ENCODE measurements around the gene BRSK2. TPM values are rescaled to one million over a fixed set of nuclear protein-coding genes. Genes with fewer than 3 reads are reported as not detected.

Gene BRSK2
- total RNA-seq, 4 donors from 2014 or later = 1.4 to 8.6 (median 2.0) TPM

- TF ChIP-seq POLR2A (IDR thresholded peaks at IDR 0.05) = no peak
- TF ChIP-seq EP300 (IDR thresholded peaks at IDR 0.05) = no peak
- no peak for TF ChIP-seq POLR2AphosphoS5 (IDR thresholded peaks at IDR 0.05)
- TF ChIP-seq CTCF (IDR thresholded peaks at IDR 0.05) = no peak
- ATAC-seq = no peak
- Histone ChIP-seq H3K4me1 (peaks cover 0 to 72% (median 31%) of the 10 kb centered on the region in 3 donors), H3K36me3 (peaks cover 0 to 44% of the 10 kb centered on the region in 2 donors), H3K9me3 (no peaks in the 10 kb centered on the region), H3K27ac (peak overlapping the region; percentile 25 to 93 (median 88)), H3K4me3 (peak overlapping the region in 1 of 2 donors; percentile 50), H3K27me3 (no peaks in the 10 kb centered on the region)
- 55 to 80% methylated on average over 12 to 20 of the region's 46 CpGs for WGBS, 2 donors (ENCODE audit: low coverage in 1 of 2)
These were observed 72.3 kb downstream of the BRSK2 start for GRCh38 chr11:1461826-1462697.

- H3K27me3 ChIP-seq = no peaks in the 10 kb centered on the region
- H3K27ac ChIP-seq = peak overlapping the region in 3 of 4 donors; percentile 25 to 93 (median 93)
- H3K4me1 ChIP-seq = peaks cover 0 to 72% (median 31%) of the 10 kb centered on the region in 3 donors
- WGBS, 2 donors (ENCODE audit: low coverage in 1 of 2) = no CpG with 5 or more reads among the region's 13 CpGs
- no peak overlapping the region for H3K4me3 ChIP-seq
- peaks cover 0 to 48% of the 10 kb centered on the region in 2 donors for H3K36me3 ChIP-seq
- no peak for TF ChIP-seq EP300 (IDR thresholded peaks at IDR 0.05)
- TF ChIP-seq POLR2AphosphoS5 (IDR thresholded peaks at IDR 0.05) = no peak
- TF ChIP-seq POLR2A (IDR thresholded peaks at IDR 0.05) = no peak
- no peak for TF ChIP-seq CTCF (IDR thresholded peaks at IDR 0.05)
- ATAC-seq = no peak
- no peaks in the 10 kb centered on the region for H3K9me3 ChIP-seq
These were observed 72.9 kb downstream of the BRSK2 start for GRCh38 chr11:1462698-1462975.

- Histone ChIP-seq H3K36me3 (peaks cover 0 to 51% of the 10 kb centered on the region in 2 donors), H3K9me3 (no peaks in the 10 kb centered on the region), H3K4me1 (peaks cover 0 to 72% (median 29%) of the 10 kb centered on the region in 3 donors), H3K4me3 (no peak overlapping the region), H3K27me3 (no peaks in the 10 kb centered on the region), H3K27ac (peak overlapping the region in 3 of 4 donors; percentile 50 to 93 (median 93))
- ATAC-seq = no peak
- no CpG with 5 or more reads among the region's 16 CpGs for WGBS, 2 donors (ENCODE audit: low coverage in 1 of 2)
- TF ChIP-seq EP300 (IDR thresholded peaks at IDR 0.05) = no peak
- TF ChIP-seq POLR2AphosphoS5 (IDR thresholded peaks at IDR 0.05) = no peak
- TF ChIP-seq POLR2A (IDR thresholded peaks at IDR 0.05) = no peak
- TF ChIP-seq CTCF (IDR thresholded peaks at IDR 0.05) = no peak
These were observed 73.3 kb downstream of the BRSK2 start for GRCh38 chr11:1463056-1463455.

- Histone ChIP-seq H3K4me3 (no peak overlapping the region), H3K27ac (peak overlapping the region in 2 of 4 donors; percentile 71 to 77), H3K36me3 (peaks cover 0 to 89% of the 10 kb centered on the region in 2 donors), H3K4me1 (peaks cover 0 to 60% (median 0%) of the 10 kb centered on the region in 3 donors), H3K27me3 (no peaks in the 10 kb centered on the region), H3K9me3 (no peaks in the 10 kb centered on the region)
- TF ChIP-seq POLR2A (IDR thresholded peaks at IDR 0.05) (no peak), CTCF (IDR thresholded peaks at IDR 0.05) (no peak), POLR2AphosphoS5 (IDR thresholded peaks at IDR 0.05) (no peak), EP300 (IDR thresholded peaks at IDR 0.05) (no peak)
- no peak for ATAC-seq
- 74 to 88% methylated on average over 8 to 16 of the region's 16 CpGs for WGBS, 2 donors (ENCODE audit: low coverage in 1 of 2)
These were observed 77.0 kb downstream of the BRSK2 start for GRCh38 chr11:1466784-1467183.

GRCh38 chr11:1467270-1467669 is 77.5 kb downstream of the BRSK2 start:
- H3K36me3 ChIP-seq = peaks cover 0 to 93% of the 10 kb centered on the region in 2 donors
- no peak overlapping the region for H3K4me3 ChIP-seq
- no peaks in the 10 kb centered on the region for H3K27me3 ChIP-seq
- TF ChIP-seq POLR2AphosphoS5 (IDR thresholded peaks at IDR 0.05) (no peak), CTCF (IDR thresholded peaks at IDR 0.05) (no peak), EP300 (IDR thresholded peaks at IDR 0.05) (no peak), POLR2A (IDR thresholded peaks at IDR 0.05) (no peak)
- no peaks in the 10 kb centered on the region for H3K9me3 ChIP-seq
- peak overlapping the region in 3 of 4 donors; percentile 46 to 77 (median 71) for H3K27ac ChIP-seq
- 58 to 74% methylated on average over 2 to 4 of the region's 9 CpGs for WGBS, 2 donors (ENCODE audit: low coverage in 1 of 2)
- no peak for ATAC-seq
- peaks cover 0 to 60% (median 0%) of the 10 kb centered on the region in 3 donors for H3K4me1 ChIP-seq

Data from gastroesophageal sphincter (tissue), 4 donors.